A673 (cell line): Measurements from ENCODE around the gene UNKL. TPM values are rescaled to one million over a fixed set of nuclear protein-coding genes. Genes with fewer than 3 reads are reported as not detected.

Experiments used
- BruUV-seq: library from RNA; stranded (reverse); fragments of 400-500 nt; replicated peaks from 2 replicates; lab custom pipeline; 2021; lab: Mats Ljungman, UMichigan
- CTCF ChIA-PET: fragments of 300-600 bp; sonication (Branson Sonifier 250); formaldehyde crosslinking; loops from one replicate; lab custom pipeline; 2022; ENCODE audit warnings: antibody characterized with exemption; lab: Charles Lee
- POLR2A ChIA-PET: fragments of 300-600 bp; sonication (Branson Sonifier 250); formaldehyde crosslinking; loops from one replicate; lab custom pipeline; 2022; ENCODE audit warnings: antibody characterized with exemption; ENCODE audit not compliant: low non-redundant PET; lab: Charles Lee
- DNase-seq: peaks from one replicate; pipeline ENCODE4 v3.0.0-alpha.2; 2015; ENCODE audit warnings: low spot score
- H3K27ac ChIP-seq: fragments of 200-600 bp; sonication (generic); 2 replicates; pipeline ENCODE4 v1.5.1; 2016; ENCODE audit warnings: mixed run types, low read depth, mild to moderate bottlenecking, mixed read lengths, antibody characterized with exemption, low read length; ENCODE audit not compliant: poor library complexity, severe bottlenecking
- H3K27me3 ChIP-seq: fragments of 200-600 bp; sonication (generic); replicated peaks from 2 replicates; pipeline ENCODE4 v1.6.1; 2017; ENCODE audit warnings: mixed run types, low read depth, mild to moderate bottlenecking, mixed read lengths, antibody characterized with exemption, low read length; ENCODE audit not compliant: insufficient read depth, poor library complexity
- H3K36me3 ChIP-seq: fragments of 200-600 bp; sonication (generic); 2 replicates; pipeline ENCODE4 v1.6.1; 2016; ENCODE audit warnings: mixed run types, mild to moderate bottlenecking, mixed read lengths, antibody characterized with exemption, low read length; ENCODE audit not compliant: insufficient read depth, poor library complexity, severe bottlenecking
- H3K4me1 ChIP-seq: fragments of 200-600 bp; sonication (generic); 2 replicates; pipeline ENCODE4 v1.6.1; 2017; ENCODE audit warnings: mixed run types, mild to moderate bottlenecking, mixed read lengths, antibody characterized with exemption, low read length; ENCODE audit not compliant: insufficient read depth, poor library complexity, severe bottlenecking
- H3K4me3 ChIP-seq: fragments of 200-600 bp; sonication (generic); 2 replicates; pipeline ENCODE4 v1.5.1; 2016; ENCODE audit warnings: low read depth, mixed run types, mild to moderate bottlenecking, mixed read lengths, low read length; ENCODE audit not compliant: poor library complexity, severe bottlenecking
- H3K9me3 ChIP-seq: fragments of 200-600 bp; sonication (generic); 2 replicates; pipeline ENCODE4 v1.6.1; 2016; ENCODE audit warnings: mixed run types, low read depth, mild to moderate bottlenecking, mixed read lengths, antibody characterized with exemption, low read length; ENCODE audit not compliant: poor library complexity, severe bottlenecking
- CTCF ChIP-seq: fragments of 300-800, 200-600 bp; sonication (generic); conservative IDR thresholded peaks from 2 replicates; pipeline ENCODE4 v1.5.1; 2017; ENCODE audit warnings: low read depth, mild to moderate bottlenecking, antibody characterized with exemption, low read length, moderate library complexity, mixed read lengths
- EZH2 ChIP-seq: fragments of 200-600 bp; sonication (generic); IDR thresholded peaks from 2 replicates; pipeline ENCODE4 v1.6.1; 2017; ENCODE audit warnings: borderline replicate concordance, low read depth, mild to moderate bottlenecking, mixed read lengths, antibody characterized with exemption, low read length; ENCODE audit not compliant: poor library complexity, severe bottlenecking
- intact Hi-C: fragments of 100-400 bp; cut with micrococcal nuclease; formaldehyde crosslinking; loops from one replicate; pipeline ENCODE4 v1.10.0; 2022; ENCODE audit not compliant: unreplicated experiment
- total RNA-seq: library from RNA; stranded (reverse); gene quantifications from 2 replicates; pipeline ENCODE4 v1.2.3, GENCODE V29; 2021

Gene UNKL
- total RNA-seq, 1 experiment from 2014 or later: 88.5 TPM

GRCh38 chr16:1338119-1338730 lies 76.3 kb downstream of the UNKL start:
- peaks cover 16% of the 10 kb centered on the region for H3K4me1 ChIP-seq
- BruUV-seq: no TSS peak
- H3K9me3 ChIP-seq: no peaks in the 10 kb centered on the region
- ChIA-PET CTCF (interaction anchor here (0.5 kb wide), 1 partner anchor 91 kb away, joined by 4 read pairs; no protein-coding TSS in a partner anchor), POLR2A (no interaction called here)
- H3K27me3 ChIP-seq: peaks cover 34% of the 10 kb centered on the region
- no peak for DNase-seq
- no peak overlapping the region for H3K27ac ChIP-seq
- no peaks in the 10 kb centered on the region for H3K36me3 ChIP-seq
- intact Hi-C loops: no loop called here
- TF ChIP-seq CTCF: peak; percentile 51
- TF ChIP-seq EZH2: no peak
- no peak overlapping the region for H3K4me3 ChIP-seq

DNA sequence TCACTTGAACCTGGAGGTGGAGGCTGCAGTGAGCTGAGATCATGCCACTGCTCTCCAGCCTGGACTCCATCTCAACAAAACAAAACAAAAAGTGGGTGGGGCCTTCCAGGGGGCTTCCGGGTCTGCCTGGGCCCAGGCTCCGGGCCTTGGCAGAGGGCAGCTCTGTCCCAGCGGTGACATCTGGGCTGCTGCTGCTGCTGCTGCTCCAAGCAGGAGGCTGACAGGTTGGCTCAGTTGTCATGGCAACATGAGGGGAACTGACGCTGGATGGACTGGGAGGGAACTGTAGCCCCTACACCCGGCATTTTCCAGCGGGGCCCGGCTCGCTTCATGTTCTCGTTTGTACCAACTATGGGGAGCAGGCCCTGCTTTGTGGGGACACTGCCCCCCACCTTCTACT lies 77.0 kb downstream of the UNKL start:
- POLR2A ChIA-PET: no interaction called here
- H3K27ac ChIP-seq: no peak overlapping the region
- TF ChIP-seq EZH2 (no peak), CTCF (no peak)
- H3K27me3 ChIP-seq: peaks cover 41% of the 10 kb centered on the region
- peak; percentile 56 for DNase-seq
- no peaks in the 10 kb centered on the region for H3K36me3 ChIP-seq
- peaks cover 15% of the 10 kb centered on the region for H3K4me1 ChIP-seq
- intact Hi-C loops: no loop called here
- no TSS peak for BruUV-seq
- H3K9me3 ChIP-seq: no peaks in the 10 kb centered on the region
- H3K4me3 ChIP-seq: no peak overlapping the region
- CTCF ChIA-PET: interaction anchor here (0.5 kb wide), 1 partner anchor 92 kb away, joined by 4 read pairs; no protein-coding TSS in a partner anchor

DNA sequence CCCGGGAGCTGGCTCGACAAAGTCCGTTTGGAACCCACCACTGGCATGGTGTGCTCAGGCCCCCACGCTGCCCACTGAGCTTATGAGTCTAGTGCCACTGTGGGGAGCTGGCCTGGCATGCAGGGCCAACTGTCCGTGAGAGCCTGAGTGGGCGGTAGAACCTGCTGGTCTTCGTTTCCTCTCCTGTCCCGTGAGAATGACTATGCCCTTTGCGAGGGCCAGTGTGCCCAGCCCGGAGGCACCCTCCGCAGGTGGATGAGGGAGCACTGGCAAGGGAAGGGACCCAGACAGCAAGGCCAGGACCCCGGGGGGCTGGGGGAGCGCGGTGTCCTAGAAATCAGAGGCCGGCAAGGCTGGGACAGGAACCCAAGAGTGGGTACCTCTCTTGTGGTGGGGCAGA lies 77.9 kb downstream of the UNKL start:
- Histone ChIP-seq H3K4me3 (no peak overlapping the region), H3K36me3 (no peaks in the 10 kb centered on the region), H3K27me3 (peaks cover 50% of the 10 kb centered on the region), H3K9me3 (no peaks in the 10 kb centered on the region), H3K4me1 (peaks cover 15% of the 10 kb centered on the region), H3K27ac (no peak overlapping the region)
- ChIA-PET POLR2A (no interaction called here), CTCF (interaction anchor here (0.6 kb wide), 1 partner anchor 137 kb away, joined by 4 read pairs; no protein-coding TSS in a partner anchor)
- intact Hi-C loops: no loop called here
- TF ChIP-seq EZH2 (no peak), CTCF (no peak)
- no TSS peak for BruUV-seq
- DNase-seq: no peak
